ENCODE measurements around the gene HYPK. TPM values are rescaled to one million over a fixed set of nuclear protein-coding genes. Genes with fewer than 3 reads are reported as not detected.
A peak's percentile ranks its signal among the peaks of the same experiment; 100 is the strongest.

Gene HYPK
- 10 to 100 TPM in 2 of 3 donors, 1 to 10 TPM in 1; 4.1 to 20.3 (median 10.0) TPM for polyA plus RNA-seq

GRCh38 chr15:43800286-43801141 is at the start of gene HYPK:
Gene HYPK, plus strand, starts transcription at chr15:43800599. Its CDS starts 24 bp downstream, at chr15:43800623.
- peaks cover 11 to 23% (median 14%) of the 10 kb centered on the region in 3 donors for H3K36me3 Mint-ChIP-seq
- no peaks in the 10 kb centered on the region for H3K9me3 Mint-ChIP-seq
- H3K27me3 Mint-ChIP-seq (ENCODE audit: low read depth in 3 of 3): peaks cover 0 to 11% (median 8%) of the 10 kb centered on the region in 3 donors
- peak; percentile 89 to 90 (median 89) for DNase-seq
- H3K27ac Mint-ChIP-seq: peak within 1 kb of the TSS; percentile 97 to 100 (median 99)
- peak within 1 kb of the TSS; percentile 99 to 100 (median 100) for H3K4me3 Mint-ChIP-seq
- H3K4me1 Mint-ChIP-seq: peaks cover 43 to 53% of the 10 kb centered on the region in 2 donors

- peak overlapping the region; percentile 36 to 97 (median 90) for H3K27ac Mint-ChIP-seq
- no peaks in the 10 kb centered on the region for H3K9me3 Mint-ChIP-seq
- H3K4me1 Mint-ChIP-seq: peaks cover 56 to 69% of the 10 kb centered on the region in 2 donors
- peaks cover 4 to 7% (median 6%) of the 10 kb centered on the region in 3 donors for H3K36me3 Mint-ChIP-seq
- DNase-seq: no peak
- peaks cover 2 to 10% (median 5%) of the 10 kb centered on the region in 3 donors for H3K27me3 Mint-ChIP-seq (ENCODE audit: low read depth in 3 of 3)
- peak overlapping the region; percentile 7 to 85 (median 46) for H3K4me3 Mint-ChIP-seq
These were observed 48.5 kb upstream of the HYPK start for GRCh38 chr15:43751885-43752284.

- Mint-ChIP-seq H3K9me3 (no peaks in the 10 kb centered on the region), H3K27ac (peak overlapping the region in 2 of 6 donors; percentile 17 to 66)
- DNase-seq: no peak
These were observed 37.6 kb upstream of the HYPK start for GRCh38 chr15:43762824-43763223.

GRCh38 chr15:43763819-43764446 is 36.5 kb upstream of the HYPK start:
- peaks cover 0 to 9% of the 10 kb centered on the region in 2 donors for H3K4me1 Mint-ChIP-seq
- H3K36me3 Mint-ChIP-seq: peaks cover 19 to 49% (median 25%) of the 10 kb centered on the region in 3 donors
- no peak overlapping the region for H3K4me3 Mint-ChIP-seq
- H3K27ac Mint-ChIP-seq: peak overlapping the region in 3 of 6 donors; percentile 55 to 90 (median 76)
- peaks cover 0 to 3% (median 3%) of the 10 kb centered on the region in 3 donors for H3K27me3 Mint-ChIP-seq (ENCODE audit: low read depth in 3 of 3)
- DNase-seq: no peak
- H3K9me3 Mint-ChIP-seq: no peaks in the 10 kb centered on the region

More at GRCh38 chr15:43762824-43763223, 37.6 kb upstream of the HYPK start:
- peaks cover 19 to 47% (median 22%) of the 10 kb centered on the region in 3 donors for H3K36me3 Mint-ChIP-seq
- H3K4me3 Mint-ChIP-seq: no peak overlapping the region
- H3K4me1 Mint-ChIP-seq: peaks cover 0 to 9% of the 10 kb centered on the region in 2 donors
- H3K27me3 Mint-ChIP-seq (ENCODE audit: low read depth in 3 of 3): peaks cover 0 to 5% (median 2%) of the 10 kb centered on the region in 3 donors

GRCh38 chr15:43769584-43770228 is 30.7 kb upstream of the HYPK start:
- no peaks in the 10 kb centered on the region for H3K9me3 Mint-ChIP-seq
- peaks cover 10 to 58% (median 36%) of the 10 kb centered on the region in 3 donors for H3K36me3 Mint-ChIP-seq
- H3K27me3 Mint-ChIP-seq (ENCODE audit: low read depth in 3 of 3): peaks cover 3 to 12% (median 3%) of the 10 kb centered on the region in 3 donors
- peaks cover 2 to 8% of the 10 kb centered on the region in 2 donors for H3K4me1 Mint-ChIP-seq
- peak overlapping the region in 5 of 6 donors; percentile 18 to 76 (median 74) for H3K27ac Mint-ChIP-seq
- H3K4me3 Mint-ChIP-seq: no peak overlapping the region
- DNase-seq: peak; percentile 49 to 56 (median 50)

- peak overlapping the region in 1 of 6 donors; percentile 43 for H3K27ac Mint-ChIP-seq
- H3K27me3 Mint-ChIP-seq (ENCODE audit: low read depth in 3 of 3): peaks cover 3 to 19% (median 5%) of the 10 kb centered on the region in 3 donors
- no peak overlapping the region for H3K4me3 Mint-ChIP-seq
- DNase-seq: no peak
- H3K36me3 Mint-ChIP-seq: peaks cover 4 to 44% (median 26%) of the 10 kb centered on the region in 3 donors
- H3K4me1 Mint-ChIP-seq: peaks cover 4 to 8% of the 10 kb centered on the region in 2 donors
- no peaks in the 10 kb centered on the region for H3K9me3 Mint-ChIP-seq
These were observed 28.6 kb upstream of the HYPK start for GRCh38 chr15:43771816-43772215.

GRCh38 chr15:43772624-43773023 is 27.8 kb upstream of the HYPK start:
- H3K4me3 Mint-ChIP-seq: no peak overlapping the region
- peaks cover 11 to 15% of the 10 kb centered on the region in 2 donors for H3K4me1 Mint-ChIP-seq
- H3K36me3 Mint-ChIP-seq: peaks cover 4 to 43% (median 26%) of the 10 kb centered on the region in 3 donors
- H3K9me3 Mint-ChIP-seq: no peaks in the 10 kb centered on the region
- H3K27me3 Mint-ChIP-seq (ENCODE audit: low read depth in 3 of 3): peaks cover 10 to 25% (median 12%) of the 10 kb centered on the region in 3 donors
- no peak overlapping the region for H3K27ac Mint-ChIP-seq
- no peak for DNase-seq

- Mint-ChIP-seq H3K9me3 (no peaks in the 10 kb centered on the region), H3K27ac (peak overlapping the region; percentile 26 to 72 (median 40))
These were observed 26.3 kb upstream of the HYPK start for GRCh38 chr15:43774062-43774461.

GRCh38 chr15:43775411-43775965 is 24.9 kb upstream of the HYPK start:
- Mint-ChIP-seq H3K36me3 (peaks cover 0 to 24% (median 10%) of the 10 kb centered on the region in 3 donors), H3K27me3 (ENCODE audit: low read depth in 3 of 3) (peaks cover 8 to 27% (median 14%) of the 10 kb centered on the region in 3 donors), H3K4me3 (peak overlapping the region; percentile 13 to 95 (median 92)), H3K27ac (peak overlapping the region in 4 of 6 donors; percentile 30 to 79 (median 57)), H3K9me3 (no peaks in the 10 kb centered on the region), H3K4me1 (peaks cover 19 to 23% of the 10 kb centered on the region in 2 donors)
- no peak for DNase-seq

More at GRCh38 chr15:43774062-43774461, 26.3 kb upstream of the HYPK start:
- Mint-ChIP-seq H3K4me1 (peaks cover 18 to 23% of the 10 kb centered on the region in 2 donors), H3K36me3 (peaks cover 4 to 38% (median 21%) of the 10 kb centered on the region in 3 donors), H3K4me3 (no peak overlapping the region), H3K27me3 (ENCODE audit: low read depth in 3 of 3) (peaks cover 8 to 29% (median 14%) of the 10 kb centered on the region in 3 donors)
- no peak for DNase-seq

GRCh38 chr15:43776101-43776717 is 24.2 kb upstream of the HYPK start:
- Mint-ChIP-seq H3K9me3 (no peaks in the 10 kb centered on the region), H3K27me3 (ENCODE audit: low read depth in 3 of 3) (peaks cover 8 to 24% (median 14%) of the 10 kb centered on the region in 3 donors), H3K36me3 (peaks cover 0 to 16% (median 10%) of the 10 kb centered on the region in 3 donors), H3K4me1 (peaks cover 19 to 23% of the 10 kb centered on the region in 2 donors), H3K27ac (peak overlapping the region in 3 of 6 donors; percentile 11 to 79 (median 42)), H3K4me3 (peak overlapping the region; percentile 92 to 95 (median 93))
- no peak for DNase-seq

GRCh38 chr15:43776718-43777266 is 23.6 kb upstream of the HYPK start, which contains the start of gene ELL3:
Gene ELL3, minus strand, starts transcription at chr15:43776966. Its CDS starts 65 bp downstream, at chr15:43776901.
- H3K36me3 Mint-ChIP-seq: peaks cover 0 to 11% (median 8%) of the 10 kb centered on the region in 3 donors
- H3K27me3 Mint-ChIP-seq (ENCODE audit: low read depth in 3 of 3): peaks cover 8 to 22% (median 14%) of the 10 kb centered on the region in 3 donors
- peak; percentile 64 to 70 (median 69) for DNase-seq
- no peaks in the 10 kb centered on the region for H3K9me3 Mint-ChIP-seq
- H3K4me3 Mint-ChIP-seq: peak within 1 kb of the TSS; percentile 92 to 95 (median 93)
- H3K27ac Mint-ChIP-seq: peak within 1 kb of the TSS; percentile 79 to 93 (median 90)
- H3K4me1 Mint-ChIP-seq: peaks cover 19 to 23% of the 10 kb centered on the region in 2 donors
